ENCODE data around the gene NAA60.
"Not testable (repeated sequence)": the region's sequence is repeated elsewhere in the genome, so short reads cannot be mapped to it uniquely, and the experiment has no call there.

Gene NAA60

DNA sequence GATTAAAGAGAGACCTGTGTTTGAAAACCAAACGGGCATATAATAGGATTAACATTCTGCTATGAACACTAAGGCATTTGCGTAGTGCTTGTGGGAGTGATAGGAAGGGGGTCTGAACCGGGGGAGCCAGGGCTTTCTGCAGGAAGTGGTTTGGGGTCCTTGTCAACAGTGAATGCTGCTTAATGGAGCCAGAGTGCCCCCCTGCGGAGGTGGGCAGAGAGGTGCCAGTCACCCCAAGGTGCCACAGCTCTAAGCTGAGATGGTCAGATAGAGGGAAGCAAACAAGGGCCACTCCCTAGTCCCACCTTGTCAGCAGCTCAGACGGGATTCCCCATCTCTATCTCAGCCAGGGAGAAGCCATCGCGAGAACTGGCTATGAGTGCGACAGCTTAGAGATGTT lies 17.7 kb downstream of the NAA60 start:
- DNase-seq (ENCODE audit: low read depth in 2 of 2): no peak

- no peak for DNase-seq (ENCODE audit: low read depth in 2 of 2)
These were observed 21.8 kb downstream of the NAA60 start for GRCh38 chr16:3465301-3465700.

DNA sequence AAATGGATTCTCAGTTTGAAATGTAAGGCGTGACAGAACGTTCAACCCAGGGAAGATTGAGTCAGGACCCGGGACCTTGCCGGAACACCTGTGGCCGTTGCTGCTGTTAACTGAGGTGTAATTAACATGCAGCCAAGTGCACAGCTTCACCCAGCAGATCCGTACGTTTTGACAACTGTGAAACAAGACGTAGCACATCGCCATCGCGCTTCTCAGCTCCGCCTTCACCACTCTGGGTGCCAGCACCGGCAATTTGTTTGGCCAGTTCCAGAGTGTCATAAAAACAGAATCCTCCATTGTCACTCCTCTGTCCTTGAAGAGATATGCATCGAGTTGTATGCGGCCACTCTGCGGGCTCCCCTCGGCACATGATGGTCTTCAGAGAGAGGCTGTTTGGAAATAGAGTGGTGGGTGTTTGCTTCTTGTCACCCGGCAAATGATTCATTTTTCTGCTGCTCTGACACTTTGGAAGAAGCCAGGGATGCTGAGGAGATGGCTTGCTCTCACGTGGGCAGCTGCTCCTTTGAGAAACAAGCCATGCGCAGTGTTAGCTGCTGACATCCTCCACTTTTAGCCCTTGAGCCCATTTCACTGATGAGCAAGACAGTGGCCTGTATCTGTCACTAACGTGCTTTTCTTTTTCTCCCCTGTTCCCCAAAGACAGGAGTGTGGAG lies 22.6 kb downstream of the NAA60 start:
- no peak for DNase-seq (ENCODE audit: low read depth in 2 of 2)

DNA sequence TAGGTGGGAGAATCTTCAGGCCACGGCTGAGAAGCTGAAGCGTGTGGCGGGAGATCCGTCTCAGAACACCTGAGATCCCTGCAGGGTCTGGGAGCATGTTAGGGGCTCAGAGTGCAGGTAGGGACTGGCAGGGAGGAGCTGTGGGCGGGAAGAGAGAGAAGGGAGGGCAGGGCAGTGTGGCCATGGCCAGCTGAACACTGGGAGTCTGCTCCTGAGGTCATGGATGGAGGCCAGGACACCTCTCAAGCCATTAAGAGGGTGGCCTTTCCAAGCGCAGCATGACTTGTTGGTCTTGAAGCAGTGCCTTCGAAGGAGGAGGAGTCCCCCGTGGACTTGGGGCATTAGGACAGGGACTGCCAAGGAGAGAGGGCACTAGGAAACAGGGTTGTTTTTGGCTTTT lies 23.7 kb downstream of the NAA60 start:
- DNase-seq (ENCODE audit: low read depth in 2 of 2): no peak

- no peak for DNase-seq (ENCODE audit: low read depth in 2 of 2)
These were observed 24.4 kb downstream of the NAA60 start for GRCh38 chr16:3467921-3468320.

DNA sequence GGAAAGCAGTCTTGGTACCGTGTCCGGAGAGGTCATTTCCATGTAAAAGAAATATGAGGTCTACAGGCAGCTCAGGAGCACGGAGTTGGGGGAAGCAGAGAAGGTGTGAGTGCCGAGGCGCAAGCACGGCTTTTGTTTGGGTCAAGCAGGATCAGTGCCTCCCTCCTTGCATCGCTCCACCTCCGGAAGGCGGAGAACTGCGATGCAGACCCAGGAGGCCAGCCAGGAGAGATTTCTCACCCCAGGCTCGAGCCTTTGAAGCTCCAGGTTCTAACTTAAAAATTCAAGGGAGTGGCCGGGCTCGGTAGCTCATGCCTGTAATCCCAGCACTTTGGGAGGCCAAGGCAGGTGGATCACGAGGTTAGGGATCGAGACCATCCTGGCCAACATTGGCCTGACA lies 25.0 kb downstream of the NAA60 start:
- no peak for DNase-seq (ENCODE audit: low read depth in 2 of 2)

- DNase-seq (ENCODE audit: low read depth in 2 of 2): no peak
These were observed 26.3 kb downstream of the NAA60 start for GRCh38 chr16:3469736-3470135.

- DNase-seq (ENCODE audit: low read depth in 2 of 2): no peak
These were observed 27.2 kb downstream of the NAA60 start for GRCh38 chr16:3470723-3471122.

- DNase-seq (ENCODE audit: low read depth in 2 of 2): no peak
These were observed 28.2 kb downstream of the NAA60 start for GRCh38 chr16:3471518-3472176.

- DNase-seq (ENCODE audit: low read depth in 2 of 2): no peak
These were observed 29.6 kb downstream of the NAA60 start for GRCh38 chr16:3472878-3473595.

DNA sequence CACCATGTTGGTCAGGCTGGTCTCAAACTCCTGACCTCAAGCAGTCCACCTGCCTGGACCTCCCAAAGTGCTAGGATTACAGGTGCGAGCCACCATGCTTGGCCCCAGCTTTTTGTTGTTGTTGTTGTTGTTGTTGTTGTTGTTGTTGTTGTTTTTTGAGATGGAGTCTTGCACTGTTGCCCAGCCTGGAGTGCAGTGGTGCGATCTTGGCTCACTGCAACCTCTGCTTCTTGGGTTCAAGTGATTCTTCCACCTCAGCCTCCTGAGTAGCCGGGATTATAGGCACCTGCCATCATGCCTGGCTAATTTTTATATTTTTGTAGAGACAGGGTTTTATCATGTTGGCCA lies 30.1 kb downstream of the NAA60 start:
- DNase-seq (ENCODE audit: low read depth in 2 of 2): not testable (repeated sequence)

DNA sequence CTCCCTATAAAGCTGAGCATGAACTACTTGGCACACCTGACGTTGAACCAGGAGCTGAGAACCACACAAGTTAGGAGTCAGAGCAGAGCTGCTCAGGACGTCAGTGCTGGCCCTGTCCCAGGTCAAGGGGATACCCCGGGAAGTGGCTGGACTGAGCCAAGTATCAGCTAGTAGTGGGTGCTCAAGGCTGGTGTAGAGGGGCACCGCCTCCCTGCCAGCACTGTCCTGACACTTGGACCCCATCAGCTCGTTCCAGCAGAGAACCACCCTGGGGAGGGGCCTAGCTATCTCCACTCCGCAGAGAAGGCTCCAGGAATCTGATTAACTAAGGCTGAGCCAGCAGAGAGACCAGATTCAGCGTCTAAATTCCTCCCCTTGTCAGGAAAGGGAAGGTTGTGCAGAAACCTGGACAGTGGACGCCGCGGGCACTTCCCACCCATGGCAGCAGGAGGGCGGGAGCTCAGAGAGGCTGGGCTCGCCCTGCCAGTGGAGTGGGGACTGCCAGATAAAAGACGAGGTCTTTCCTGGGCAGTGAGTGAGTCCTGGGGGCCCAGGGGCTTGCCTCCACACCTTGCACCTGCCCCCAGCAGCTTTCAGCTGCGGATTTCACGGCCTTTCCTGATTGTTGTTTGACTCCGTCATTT lies 30.8 kb downstream of the NAA60 start:
- no peak for DNase-seq (ENCODE audit: low read depth in 2 of 2)

DNA sequence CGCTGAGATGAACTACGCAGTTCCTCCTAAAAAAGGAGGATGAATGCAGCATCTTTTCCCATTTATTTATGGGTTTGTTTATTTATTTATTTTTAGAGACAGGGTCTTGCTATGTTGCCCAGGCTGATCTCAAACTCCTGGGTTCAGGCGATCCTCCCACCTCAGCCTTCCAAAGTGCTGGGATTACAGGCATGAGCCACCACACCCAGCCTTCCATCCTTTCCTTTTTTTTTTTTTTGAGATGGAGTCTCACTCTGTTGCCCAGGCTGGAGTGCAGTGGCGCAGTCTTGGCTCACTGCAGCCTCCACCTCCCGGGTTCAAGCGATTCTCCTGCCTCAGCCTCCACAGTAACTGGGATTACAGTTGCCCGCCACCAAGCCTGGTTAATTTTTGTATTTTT lies 31.4 kb downstream of the NAA60 start:
- DNase-seq (ENCODE audit: low read depth in 2 of 2): not testable (repeated sequence)

- DNase-seq (ENCODE audit: low read depth in 2 of 2): no peak
These were observed 32.3 kb downstream of the NAA60 start for GRCh38 chr16:3475604-3476375.

- DNase-seq (ENCODE audit: low read depth in 2 of 2): no peak
These were observed 32.9 kb downstream of the NAA60 start for GRCh38 chr16:3476409-3476808.

DNA sequence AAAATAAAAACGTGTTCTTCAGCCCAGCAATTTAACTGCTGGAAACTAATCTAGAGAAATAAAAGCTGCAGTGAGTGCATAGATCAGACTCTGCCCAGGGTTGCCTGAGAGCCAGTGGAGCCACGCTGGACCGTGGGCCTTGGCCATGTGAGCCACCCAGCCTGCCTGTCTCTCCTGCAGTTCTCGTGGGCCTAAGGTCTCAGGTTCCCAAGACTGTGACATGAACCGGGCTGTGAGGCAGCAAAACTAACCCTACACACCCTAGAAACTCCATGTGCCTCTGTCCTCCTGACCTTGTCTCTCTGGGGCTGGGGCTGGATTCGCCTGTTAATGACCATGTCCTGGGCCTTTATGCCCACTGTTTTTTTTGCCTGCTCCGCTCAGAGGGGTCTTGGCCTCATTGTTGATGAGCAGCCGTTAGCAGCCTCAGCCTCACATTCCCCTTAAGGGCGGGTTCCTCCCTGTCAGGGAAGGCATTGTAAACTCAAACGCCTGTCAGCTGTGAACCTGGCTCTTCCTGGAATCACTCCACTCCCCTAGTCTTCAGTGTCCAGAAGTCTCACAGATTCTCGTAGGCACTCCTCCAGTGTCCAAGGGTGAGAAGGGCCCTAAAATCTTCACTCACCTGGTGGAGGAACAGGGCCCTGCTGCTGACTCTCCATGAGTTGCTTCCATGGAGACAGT lies 34.9 kb downstream of the NAA60 start:
- no peak for DNase-seq (ENCODE audit: low read depth in 2 of 2)

- no peak for DNase-seq (ENCODE audit: low read depth in 2 of 2)
These were observed 36.3 kb downstream of the NAA60 start for GRCh38 chr16:3479654-3480216.

GRCh38 chr16:3480901-3481695 lies 37.6 kb downstream of the NAA60 start:
- DNase-seq (ENCODE audit: low read depth in 2 of 2): no peak

GRCh38 chr16:3481696-3482658 lies 38.5 kb downstream of the NAA60 start:
- DNase-seq (ENCODE audit: low read depth in 2 of 2): no peak
